HG03575 (cell line): ENCODE data around the gene ADAM17.

ENCODE experiments used
- ATAC-seq: cut with Tn5 transposase; IDR thresholded peaks from one replicate; pipeline ENCODE4 v1.9.1; 2021; ENCODE audit not compliant: unreplicated experiment, insufficient number of reproducible peaks, low FRiP score; ENCODE audit errors: extremely low read depth

Gene ADAM17

GRCh38 chr2:9478526-9478925, 77.1 kb downstream of the ADAM17 start:
- no peak for ATAC-seq

GRCh38 chr2:9477914-9478313, 77.7 kb downstream of the ADAM17 start:
- ATAC-seq: no peak

GRCh38 chr2:9474361-9475057, 81.1 kb downstream of the ADAM17 start, which contains the start of gene IAH1:
TSS of gene IAH1 (plus strand) at chr2:9474551. CDS start at chr2:9474567, 16 bp downstream.
- ATAC-seq: no peak

GRCh38 chr2:9473985-9474360, 81.7 kb downstream of the ADAM17 start:
- no peak for ATAC-seq

GRCh38 chr2:9473308-9473984, 82.2 kb downstream of the ADAM17 start:
- ATAC-seq: no peak

- no peak for ATAC-seq
These were observed 83.1 kb downstream of the ADAM17 start for GRCh38 chr2:9472511-9472910.

GRCh38 chr2:9471206-9471605, 84.4 kb downstream of the ADAM17 start:
- no peak for ATAC-seq

- ATAC-seq: no peak
These were observed 87.9 kb downstream of the ADAM17 start for GRCh38 chr2:9467687-9468086.

- ATAC-seq: no peak
These were observed 89.4 kb downstream of the ADAM17 start for GRCh38 chr2:9466147-9466683.

- ATAC-seq: no peak
These were observed 90.5 kb downstream of the ADAM17 start for GRCh38 chr2:9465170-9465569.

- ATAC-seq: no peak
These were observed 92.0 kb downstream of the ADAM17 start for GRCh38 chr2:9463698-9464034.

GRCh38 chr2:9462886-9463697, 92.5 kb downstream of the ADAM17 start:
- ATAC-seq: no peak

GRCh38 chr2:9462313-9462712, 93.3 kb downstream of the ADAM17 start:
- ATAC-seq: no peak

- ATAC-seq: no peak
These were observed 94.6 kb downstream of the ADAM17 start for GRCh38 chr2:9461079-9461478.

GRCh38 chr2:9460441-9461017, 95.1 kb downstream of the ADAM17 start:
- ATAC-seq: no peak

- no peak for ATAC-seq
These were observed 104.4 kb downstream of the ADAM17 start for GRCh38 chr2:9451231-9451630.

GRCh38 chr2:9445089-9445488, 110.5 kb downstream of the ADAM17 start:
- ATAC-seq: no peak

GRCh38 chr2:9443526-9443925, 112.1 kb downstream of the ADAM17 start:
- ATAC-seq: no peak

- ATAC-seq: no peak
These were observed 114.1 kb downstream of the ADAM17 start for GRCh38 chr2:9441556-9441955.
